Measurements from ENCODE around the gene PHKA1. TPM values are rescaled to one million over a fixed set of nuclear protein-coding genes. Genes with fewer than 3 reads are reported as not detected.

The PHKA1 gene
- total RNA-seq, result 5.5 and 8.0 TPM in 2 replicates

GRCh38 chrX:72713599-72714477, at the start of gene PHKA1:
PHKA1 (minus strand) TSS chrX:72714306; CDS start chrX:72713880, 426 bp downstream.

GRCh38 chrX:72572248-72573157, 141.6 kb downstream of the PHKA1 start, which contains the start of gene HDAC8:
HDAC8 (minus strand) TSS chrX:72572843; CDS start chrX:72572761, 82 bp downstream.

Other genes starting within 250 kb of the PHKA1 start
- gene HDAC8, start 141.5 kb downstream of the PHKA1 start, total RNA-seq, result 30.8 and 33.1 TPM in 2 replicates
- gene DMRTC1B, start 62.6 kb upstream of the PHKA1 start, total RNA-seq, result not detected in 2 replicates
- not detected in 2 replicates for gene FAM236B, start 68.4 kb upstream of the PHKA1 start, total RNA-seq
- gene FAM236D, start 93.9 kb upstream of the PHKA1 start, total RNA-seq, result not detected in 2 replicates
- gene FAM236C, start 198.3 kb upstream of the PHKA1 start, total RNA-seq, result not detected in 2 replicates
- not detected in 2 replicates for gene FAM236A, start 223.9 kb upstream of the PHKA1 start, total RNA-seq
- gene DMRTC1, start 229.5 kb upstream of the PHKA1 start, total RNA-seq, result not detected in 2 replicates

All from endothelial cell of coronary artery (primary cell).